Neuron (in vitro differentiated cells): ENCODE measurements around the gene PVR.
"Not testable (repeated sequence)": the region's sequence is repeated elsewhere in the genome, so short reads cannot be mapped to it uniquely, and the experiment has no call there.

ENCODE experiments used
- H2AFZ ChIP-seq: one replicate; pipeline ENCODE4 v1.6.1; 2013; ENCODE audit warnings: low read depth, mild to moderate bottlenecking, inconsistent platforms, low read length, moderate library complexity
- H3K27me3 ChIP-seq: one replicate; pipeline ENCODE4 v1.6.1; 2013; ENCODE audit warnings: low read length; ENCODE audit not compliant: insufficient read depth
- H3K36me3 ChIP-seq: one replicate; pipeline ENCODE4 v1.6.1; 2013; ENCODE audit warnings: low read length; ENCODE audit not compliant: insufficient read depth
- H3K4me1 ChIP-seq: one replicate; pipeline ENCODE4 v1.6.1; 2013; ENCODE audit warnings: low read length; ENCODE audit not compliant: insufficient read depth
- H3K4me3 ChIP-seq: 2 replicates; pipeline ENCODE4 v1.5.1; 2013; ENCODE audit warnings: mild to moderate bottlenecking, low read length, moderate library complexity
- H3K9me3 ChIP-seq: one replicate; pipeline ENCODE4 v1.6.1; 2013; ENCODE audit warnings: low read length

PVR gene

GRCh38 chr19:44675521-44675920, 31.8 kb downstream of the PVR start:
- Histone ChIP-seq H3K36me3 (no peaks in the 10 kb centered on the region), H3K4me3 (no peak overlapping the region), H3K4me1 (no peaks in the 10 kb centered on the region), H2AFZ (no peak overlapping the region), H3K27me3 (no peaks in the 10 kb centered on the region), H3K9me3 (no peaks in the 10 kb centered on the region)

- H3K4me1 ChIP-seq = no peaks in the 10 kb centered on the region
- H2AFZ ChIP-seq = peak overlapping the region; percentile 5
- no peaks in the 10 kb centered on the region for H3K9me3 ChIP-seq
- H3K36me3 ChIP-seq = no peaks in the 10 kb centered on the region
- no peaks in the 10 kb centered on the region for H3K27me3 ChIP-seq
- no peak overlapping the region for H3K4me3 ChIP-seq
These were observed 33.5 kb downstream of the PVR start for GRCh38 chr19:44677019-44677811.

- Histone ChIP-seq H3K36me3 (no peaks in the 10 kb centered on the region), H3K4me1 (no peaks in the 10 kb centered on the region), H3K27me3 (no peaks in the 10 kb centered on the region), H3K9me3 (no peaks in the 10 kb centered on the region), H2AFZ (no peak overlapping the region), H3K4me3 (no peak overlapping the region)
These were observed 36.8 kb downstream of the PVR start for GRCh38 chr19:44680536-44680935.

GRCh38 chr19:44681992-44682790, 38.5 kb downstream of the PVR start:
- no peaks in the 10 kb centered on the region for H3K9me3 ChIP-seq
- no peaks in the 10 kb centered on the region for H3K4me1 ChIP-seq
- H3K36me3 ChIP-seq = no peaks in the 10 kb centered on the region
- H3K27me3 ChIP-seq = no peaks in the 10 kb centered on the region
- no peak overlapping the region for H3K4me3 ChIP-seq
- no peak overlapping the region for H2AFZ ChIP-seq

GRCh38 chr19:44682807-44683206, 39.1 kb downstream of the PVR start:
- Histone ChIP-seq H2AFZ (no peak overlapping the region), H3K36me3 (no peaks in the 10 kb centered on the region), H3K9me3 (no peaks in the 10 kb centered on the region), H3K4me1 (no peaks in the 10 kb centered on the region), H3K27me3 (no peaks in the 10 kb centered on the region), H3K4me3 (no peak overlapping the region)

GRCh38 chr19:44683434-44684210, 39.9 kb downstream of the PVR start:
- no peak overlapping the region for H2AFZ ChIP-seq
- no peaks in the 10 kb centered on the region for H3K4me1 ChIP-seq
- no peaks in the 10 kb centered on the region for H3K27me3 ChIP-seq
- no peaks in the 10 kb centered on the region for H3K9me3 ChIP-seq
- H3K36me3 ChIP-seq = no peaks in the 10 kb centered on the region
- H3K4me3 ChIP-seq = no peak overlapping the region

- not testable (repeated sequence) for H3K4me3 ChIP-seq, H3K27me3 ChIP-seq, H3K9me3 ChIP-seq, H3K36me3 ChIP-seq, H2AFZ ChIP-seq, H3K4me1 ChIP-seq
These were observed 40.7 kb downstream of the PVR start for GRCh38 chr19:44684396-44684795.

GRCh38 chr19:44684892-44685863, 41.5 kb downstream of the PVR start:
- H3K9me3 ChIP-seq = no peaks in the 10 kb centered on the region
- H2AFZ ChIP-seq = no peak overlapping the region
- H3K4me3 ChIP-seq = no peak overlapping the region
- no peaks in the 10 kb centered on the region for H3K4me1 ChIP-seq
- H3K27me3 ChIP-seq = no peaks in the 10 kb centered on the region
- H3K36me3 ChIP-seq = no peaks in the 10 kb centered on the region

- no peaks in the 10 kb centered on the region for H3K9me3 ChIP-seq
- H3K4me3 ChIP-seq = no peak overlapping the region
- H3K4me1 ChIP-seq = no peaks in the 10 kb centered on the region
- H3K27me3 ChIP-seq = no peaks in the 10 kb centered on the region
- no peaks in the 10 kb centered on the region for H3K36me3 ChIP-seq
- H2AFZ ChIP-seq = no peak overlapping the region
These were observed 42.2 kb downstream of the PVR start for GRCh38 chr19:44685877-44686276.

GRCh38 chr19:44686896-44687295, 43.2 kb downstream of the PVR start:
- Histone ChIP-seq H3K9me3 (no peaks in the 10 kb centered on the region), H3K36me3 (no peaks in the 10 kb centered on the region), H3K27me3 (no peaks in the 10 kb centered on the region), H3K4me3 (no peak overlapping the region), H2AFZ (no peak overlapping the region), H3K4me1 (no peaks in the 10 kb centered on the region)

- Histone ChIP-seq H3K4me3 (no peak overlapping the region), H3K9me3 (no peaks in the 10 kb centered on the region), H3K27me3 (no peaks in the 10 kb centered on the region), H2AFZ (no peak overlapping the region), H3K4me1 (no peaks in the 10 kb centered on the region), H3K36me3 (no peaks in the 10 kb centered on the region)
These were observed 44.2 kb downstream of the PVR start for GRCh38 chr19:44687888-44688287.
